Measurements from ENCODE around the gene ST6GALNAC5. TPM values are rescaled to one million over a fixed set of nuclear protein-coding genes. Genes with fewer than 3 reads are reported as not detected.
A peak's percentile ranks its signal among the peaks of the same experiment; 100 is the strongest.

The ST6GALNAC5 gene
- total RNA-seq, 2 experiments from 2014 or later: not detected

DNA sequence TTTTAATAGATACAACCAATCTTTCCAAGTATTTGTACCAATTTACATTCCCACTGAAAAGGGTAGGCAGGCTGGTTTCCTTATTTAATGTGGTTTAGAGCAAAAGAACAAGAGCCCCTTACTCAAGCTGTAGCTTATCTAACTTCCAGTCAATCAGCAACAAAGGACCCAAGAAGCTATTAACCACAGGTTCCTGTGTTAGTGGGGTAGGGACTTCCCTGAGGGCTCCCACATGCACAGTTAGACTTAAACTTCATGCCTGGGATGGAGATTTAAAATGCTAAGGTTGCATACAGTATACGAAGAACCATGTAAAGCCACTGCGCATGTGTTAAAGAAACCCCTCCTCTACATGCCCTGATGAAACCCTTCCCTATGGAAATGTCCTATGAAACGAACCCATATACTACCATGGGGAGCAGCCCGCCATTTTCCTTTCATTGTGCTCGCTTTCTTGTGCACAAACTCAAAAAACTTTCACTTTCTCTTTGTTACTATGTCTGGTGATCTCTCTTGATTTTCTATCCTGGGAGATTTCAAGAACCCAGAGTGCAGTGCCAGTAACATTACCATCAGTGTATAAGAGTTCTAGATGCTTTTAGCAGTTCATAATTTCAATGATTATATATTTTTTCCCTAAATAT, 23.3 kb upstream of the ST6GALNAC5 start:
- Mint-ChIP-seq H3K4me1 (peaks cover 2% of the 10 kb centered on the region), H3K4me3 (no peak overlapping the region), H3K27ac (no peak overlapping the region), H3K9me3 (ENCODE audit: low read depth) (no peaks in the 10 kb centered on the region), H3K27me3 (no peaks in the 10 kb centered on the region), H3K36me3 (no peaks in the 10 kb centered on the region)
- no peak for DNase-seq
- CTCF ChIA-PET: no interaction called here
- no peak for ATAC-seq

DNA sequence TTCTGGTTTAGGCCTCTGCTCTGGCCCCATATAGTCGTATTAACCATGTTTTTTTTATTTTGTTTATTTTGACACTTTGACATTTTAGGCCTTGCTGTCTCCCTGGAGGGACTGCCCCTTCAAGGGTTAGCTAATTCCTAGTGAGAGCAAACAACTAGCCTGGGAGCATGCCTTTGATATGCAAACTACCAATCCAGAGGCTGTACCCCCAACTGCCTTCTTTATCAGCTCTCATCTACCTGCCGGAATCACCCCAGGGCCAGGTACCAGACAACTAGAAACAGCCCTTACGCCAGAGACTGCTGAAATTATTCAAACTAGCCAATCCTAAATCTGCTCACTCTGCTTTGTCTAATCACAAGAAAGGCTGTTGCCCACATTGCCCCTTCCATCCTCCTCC, 13.0 kb upstream of the ST6GALNAC5 start:
- Mint-ChIP-seq H3K9me3 (ENCODE audit: low read depth) (no peaks in the 10 kb centered on the region), H3K4me3 (no peak overlapping the region), H3K27ac (no peak overlapping the region), H3K4me1 (no peaks in the 10 kb centered on the region), H3K27me3 (peaks cover 11% of the 10 kb centered on the region), H3K36me3 (no peaks in the 10 kb centered on the region)
- CTCF ChIA-PET: no interaction called here
- DNase-seq (no peak), ATAC-seq (no peak)

DNA sequence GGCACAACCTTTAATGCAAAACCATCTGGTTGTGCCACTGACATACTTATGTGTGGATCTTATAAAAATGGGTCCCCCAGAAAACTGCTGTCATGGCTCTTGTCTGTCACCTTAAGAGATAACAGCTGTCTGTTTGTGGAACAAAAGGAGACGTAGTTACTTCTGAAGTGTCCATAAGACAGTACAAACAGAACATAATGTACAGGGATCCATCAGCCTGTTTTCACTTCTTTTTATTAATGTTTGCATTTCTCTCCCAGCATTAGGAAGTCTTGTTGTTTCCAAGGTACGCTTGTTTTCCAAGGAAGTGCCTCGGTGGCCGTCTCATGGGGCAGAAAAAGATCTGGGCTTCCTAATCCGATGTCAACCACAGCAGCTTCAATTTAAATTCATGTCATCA, 11.2 kb upstream of the ST6GALNAC5 start:
- Mint-ChIP-seq H3K36me3 (no peaks in the 10 kb centered on the region), H3K4me1 (no peaks in the 10 kb centered on the region), H3K27me3 (peaks cover 11% of the 10 kb centered on the region), H3K4me3 (no peak overlapping the region), H3K27ac (no peak overlapping the region), H3K9me3 (ENCODE audit: low read depth) (peaks cover 2% of the 10 kb centered on the region)
- no peak for ATAC-seq
- CTCF ChIA-PET: no interaction called here
- DNase-seq: no peak

DNA sequence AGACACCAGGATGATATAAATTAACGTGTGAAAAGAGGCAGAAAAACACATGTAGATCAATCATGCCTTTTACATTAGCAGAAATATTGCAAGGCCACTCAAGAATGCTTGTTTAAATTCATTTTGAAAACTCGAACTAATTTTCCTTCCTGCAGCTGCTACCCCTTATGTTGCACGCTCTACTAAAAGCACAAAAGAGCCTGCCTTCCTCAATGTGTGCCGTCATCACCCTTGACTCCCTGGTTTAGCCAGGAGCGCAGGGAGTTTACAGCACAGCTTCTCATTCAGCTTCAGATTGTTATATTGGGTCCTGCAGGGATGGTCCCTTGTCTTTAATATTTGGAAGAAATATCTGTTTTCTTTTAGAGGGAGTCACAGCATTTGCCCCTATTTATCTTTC, 10.1 kb upstream of the ST6GALNAC5 start:
- Mint-ChIP-seq H3K36me3 (no peaks in the 10 kb centered on the region), H3K27ac (no peak overlapping the region), H3K9me3 (ENCODE audit: low read depth) (peaks cover 2% of the 10 kb centered on the region), H3K4me1 (no peaks in the 10 kb centered on the region), H3K4me3 (no peak overlapping the region), H3K27me3 (peaks cover 11% of the 10 kb centered on the region)
- ATAC-seq: no peak
- CTCF ChIA-PET: no interaction called here
- no peak for DNase-seq

DNA sequence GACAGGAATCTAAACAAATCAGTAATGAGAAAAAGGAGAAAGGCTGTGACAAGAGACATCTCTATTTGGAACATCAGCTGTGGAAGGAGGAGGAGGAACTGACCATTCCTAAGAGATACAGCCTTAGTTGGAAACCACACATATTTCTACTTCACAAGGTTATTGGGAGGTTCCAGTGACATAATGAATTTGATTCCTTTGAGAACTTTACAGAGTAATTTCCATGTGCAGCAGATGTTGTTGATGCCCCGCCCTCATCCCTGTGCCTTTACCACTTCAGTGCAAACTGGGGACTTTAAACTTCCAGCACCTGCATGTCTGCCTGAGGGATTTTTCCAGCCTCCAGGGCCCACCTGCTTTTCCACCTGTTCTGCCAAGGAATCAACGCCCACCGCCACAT, 9.3 kb upstream of the ST6GALNAC5 start:
- DNase-seq: no peak
- no peaks in the 10 kb centered on the region for H3K4me1 Mint-ChIP-seq

DNA sequence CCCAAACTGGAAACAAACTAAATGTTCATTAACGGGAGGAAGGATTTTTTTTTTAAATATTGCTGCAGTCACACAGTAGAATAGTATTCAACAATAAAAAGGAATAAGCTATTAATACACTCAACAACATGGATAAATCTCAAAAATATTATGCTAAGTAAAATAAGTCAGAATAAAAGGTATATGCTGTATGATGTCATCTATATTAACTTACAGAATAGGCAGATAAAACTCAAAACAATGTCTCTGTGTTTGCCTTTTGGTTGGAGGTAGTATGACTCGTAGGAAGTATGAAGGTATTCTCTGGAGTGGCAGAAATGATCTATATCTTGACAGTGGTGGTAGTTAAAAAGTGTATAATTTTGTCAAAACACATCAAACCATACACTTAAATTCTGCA, 6.1 kb upstream of the ST6GALNAC5 start:
- H3K36me3 Mint-ChIP-seq: no peaks in the 10 kb centered on the region
- CTCF ChIA-PET: no interaction called here
- H3K4me1 Mint-ChIP-seq: no peaks in the 10 kb centered on the region
- ATAC-seq (no peak), DNase-seq (no peak)
- H3K4me3 Mint-ChIP-seq: no peak overlapping the region
- peaks cover 2% of the 10 kb centered on the region for H3K9me3 Mint-ChIP-seq (ENCODE audit: low read depth)
- no peak overlapping the region for H3K27ac Mint-ChIP-seq
- peaks cover 28% of the 10 kb centered on the region for H3K27me3 Mint-ChIP-seq

More for the DNA sequence above, 9.3 kb upstream of the ST6GALNAC5 start:
- Mint-ChIP-seq H3K4me3 (no peak overlapping the region), H3K36me3 (no peaks in the 10 kb centered on the region), H3K27me3 (peaks cover 15% of the 10 kb centered on the region), H3K9me3 (ENCODE audit: low read depth) (peaks cover 2% of the 10 kb centered on the region), H3K27ac (no peak overlapping the region)
- no peak for ATAC-seq
- CTCF ChIA-PET: no interaction called here

DNA sequence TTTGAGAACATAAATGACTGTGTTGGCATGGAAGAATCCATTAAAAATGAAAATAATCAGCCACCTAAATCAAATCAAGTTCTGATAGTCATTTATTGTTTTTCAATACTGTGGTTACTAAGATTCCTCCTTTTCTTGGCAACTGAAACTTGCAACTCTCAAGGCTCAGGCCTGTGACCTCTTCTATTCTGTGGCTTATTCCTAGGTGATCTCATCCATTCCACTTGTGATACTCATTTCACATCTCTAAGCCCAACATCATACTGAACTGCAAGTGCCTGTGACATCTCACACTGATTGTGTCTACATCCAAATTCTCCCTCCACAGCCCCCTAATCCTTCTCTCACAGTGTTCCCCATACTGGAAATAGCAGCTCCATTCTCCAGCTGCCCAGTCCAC, 4.8 kb upstream of the ST6GALNAC5 start:
- Mint-ChIP-seq H3K4me1 (no peaks in the 10 kb centered on the region), H3K27me3 (peaks cover 34% of the 10 kb centered on the region), H3K9me3 (ENCODE audit: low read depth) (peaks cover 2% of the 10 kb centered on the region), H3K36me3 (no peaks in the 10 kb centered on the region), H3K27ac (no peak overlapping the region), H3K4me3 (no peak overlapping the region)
- ATAC-seq (no peak), DNase-seq (no peak)
- CTCF ChIA-PET: no interaction called here

DNA sequence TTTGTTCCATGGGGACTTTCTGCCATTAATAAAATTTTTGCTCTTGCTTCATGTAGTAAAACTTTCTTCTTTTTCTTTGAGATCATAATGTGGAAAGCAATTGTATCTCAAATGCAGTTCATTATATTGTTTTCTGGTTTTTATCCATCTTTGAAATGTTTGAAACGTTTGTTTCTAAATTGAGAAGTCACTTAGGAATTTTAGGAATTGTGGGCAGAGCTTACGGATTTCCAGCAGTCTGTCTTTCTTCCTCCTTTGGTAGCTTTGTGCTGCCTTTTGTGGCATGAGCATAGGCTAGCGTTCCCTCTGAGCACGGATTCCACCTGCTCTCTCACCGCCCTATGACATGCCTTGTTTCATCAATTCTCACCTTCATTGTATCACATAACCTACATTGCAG, 2.9 kb upstream of the ST6GALNAC5 start:
- H3K9me3 Mint-ChIP-seq (ENCODE audit: low read depth): peaks cover 2% of the 10 kb centered on the region
- peaks cover 2% of the 10 kb centered on the region for H3K4me1 Mint-ChIP-seq
- CTCF ChIA-PET: no interaction called here
- no peak overlapping the region for H3K27ac Mint-ChIP-seq
- no peak overlapping the region for H3K4me3 Mint-ChIP-seq
- DNase-seq: no peak
- ATAC-seq: no peak
- peaks cover 48% of the 10 kb centered on the region for H3K27me3 Mint-ChIP-seq
- H3K36me3 Mint-ChIP-seq: no peaks in the 10 kb centered on the region

DNA sequence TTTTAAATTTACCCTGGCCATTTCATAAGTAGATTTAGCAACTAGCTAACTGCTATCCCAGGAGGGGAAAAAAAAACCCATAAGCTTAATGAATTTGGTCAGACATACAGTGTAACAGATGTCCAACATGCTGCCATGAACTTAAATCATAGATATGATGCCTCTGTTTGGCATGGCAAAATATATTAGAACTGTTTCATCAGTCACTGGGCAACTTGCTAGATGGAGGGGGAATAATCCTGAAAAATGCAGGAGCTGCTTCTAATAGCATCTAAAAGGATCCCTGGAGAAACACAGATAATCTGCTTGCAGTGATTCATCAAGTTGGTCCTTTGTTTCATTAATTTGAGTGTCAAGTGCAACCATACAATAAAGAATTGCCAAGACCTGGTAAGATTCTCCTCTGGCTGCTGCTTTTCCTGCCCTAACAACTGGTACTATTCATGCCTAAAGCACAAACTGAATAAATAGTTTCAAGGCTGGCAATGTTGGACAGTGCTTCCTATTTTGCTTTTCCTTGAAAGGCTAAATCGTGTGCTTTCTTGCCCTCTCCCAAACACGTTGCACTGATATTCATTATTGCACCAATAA, 1.5 kb upstream of the ST6GALNAC5 start:
- CTCF ChIA-PET: no interaction called here
- Mint-ChIP-seq H3K27me3 (peaks cover 62% of the 10 kb centered on the region), H3K27ac (no peak overlapping the region), H3K4me1 (peaks cover 2% of the 10 kb centered on the region), H3K36me3 (no peaks in the 10 kb centered on the region), H3K4me3 (no peak overlapping the region), H3K9me3 (ENCODE audit: low read depth) (no peaks in the 10 kb centered on the region)
- DNase-seq: no peak
- ATAC-seq: no peak

DNA sequence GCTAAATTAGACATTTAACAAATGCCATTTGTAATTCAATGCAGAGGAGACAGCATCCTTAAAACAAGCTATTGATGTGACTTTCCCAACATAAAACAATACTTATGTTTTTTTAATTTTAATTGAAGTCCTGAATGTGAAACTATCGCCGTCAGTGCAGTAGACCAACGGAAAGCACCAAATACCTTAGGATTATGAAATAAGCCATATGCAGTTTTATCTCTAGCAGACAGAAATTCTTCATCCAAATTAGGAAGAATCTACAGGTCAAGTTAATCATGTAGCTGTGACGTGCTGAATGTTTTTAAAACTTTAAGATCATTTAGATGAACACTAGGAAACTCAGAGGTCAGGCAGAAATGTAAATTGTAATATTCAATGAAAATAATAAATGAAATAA, 714 bp upstream of the ST6GALNAC5 start:
- peaks cover 68% of the 10 kb centered on the region for H3K27me3 Mint-ChIP-seq
- H3K9me3 Mint-ChIP-seq (ENCODE audit: low read depth): no peaks in the 10 kb centered on the region
- H3K36me3 Mint-ChIP-seq: no peaks in the 10 kb centered on the region
- H3K4me1 Mint-ChIP-seq: peaks cover 2% of the 10 kb centered on the region
- no peak overlapping the region for H3K27ac Mint-ChIP-seq
- CTCF ChIA-PET: no interaction called here
- ATAC-seq: no peak
- H3K4me3 Mint-ChIP-seq: no peak overlapping the region
- DNase-seq: no peak

DNA sequence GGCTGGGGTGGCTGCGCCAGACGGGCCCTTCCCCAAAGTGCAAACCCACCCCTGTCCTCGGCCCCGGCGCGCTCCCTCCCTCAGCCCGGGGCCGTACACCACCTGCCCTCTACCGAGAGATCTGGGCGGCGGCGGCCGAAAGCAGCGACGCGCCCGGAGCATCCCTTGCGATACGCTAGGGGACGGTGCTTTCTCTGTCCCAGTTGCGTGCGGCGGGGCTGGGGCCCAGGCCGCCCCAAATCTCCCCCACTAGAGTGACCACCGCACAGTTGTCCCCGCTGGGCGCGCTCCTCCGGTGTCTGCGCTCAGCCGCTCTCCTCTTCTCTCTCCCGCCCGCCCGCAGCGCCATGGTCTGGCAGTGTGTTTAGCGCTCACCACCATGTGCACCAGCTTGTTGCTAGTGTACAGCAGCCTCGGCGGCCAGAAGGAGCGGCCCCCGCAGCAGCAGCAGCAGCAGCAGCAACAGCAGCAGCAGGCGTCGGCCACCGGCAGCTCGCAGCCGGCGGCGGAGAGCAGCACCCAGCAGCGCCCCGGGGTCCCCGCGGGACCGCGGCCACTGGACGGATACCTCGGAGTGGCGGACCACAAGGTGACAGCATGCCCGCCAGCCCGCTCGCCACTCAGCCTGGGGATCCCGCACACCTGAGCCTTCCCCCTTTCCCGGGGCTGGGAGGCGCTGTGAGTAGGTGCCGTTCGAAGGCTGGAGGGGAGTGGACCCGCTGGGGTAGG, 1.0 kb downstream of the ST6GALNAC5 start:
- DNase-seq: no peak
- peak; percentile 69 for ATAC-seq
- Mint-ChIP-seq H3K27me3 (peaks cover 70% of the 10 kb centered on the region), H3K27ac (no peak overlapping the region), H3K4me3 (peak overlapping the region; percentile 32), H3K36me3 (no peaks in the 10 kb centered on the region), H3K4me1 (peaks cover 2% of the 10 kb centered on the region), H3K9me3 (ENCODE audit: low read depth) (no peaks in the 10 kb centered on the region)
- CTCF ChIA-PET: interaction anchor here (0.7 kb wide), 1 partner anchor 499 kb away, joined by 3 read pairs; no protein-coding TSS in a partner anchor

DNA sequence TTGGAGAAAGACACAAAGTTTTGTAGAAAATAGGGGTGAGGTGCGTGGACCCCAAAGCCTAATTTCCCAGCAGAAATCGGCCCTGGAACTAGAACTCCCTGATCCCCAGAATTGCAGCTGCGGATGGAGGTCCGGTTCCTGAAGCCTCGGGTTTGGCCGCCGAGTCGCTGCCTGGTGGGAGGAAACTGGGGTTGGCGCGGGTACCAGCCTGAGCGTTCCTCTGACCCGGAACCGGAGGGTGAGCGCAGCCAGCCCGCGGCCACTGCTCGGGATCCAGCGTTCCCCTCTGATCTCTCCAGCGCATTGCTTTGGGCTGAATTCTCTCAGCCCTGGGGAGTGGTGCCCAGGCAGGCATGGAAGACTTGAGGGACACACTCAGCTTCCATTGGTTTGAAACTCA, 1.6 kb downstream of the ST6GALNAC5 start:
- H3K36me3 Mint-ChIP-seq: no peaks in the 10 kb centered on the region

DNA sequence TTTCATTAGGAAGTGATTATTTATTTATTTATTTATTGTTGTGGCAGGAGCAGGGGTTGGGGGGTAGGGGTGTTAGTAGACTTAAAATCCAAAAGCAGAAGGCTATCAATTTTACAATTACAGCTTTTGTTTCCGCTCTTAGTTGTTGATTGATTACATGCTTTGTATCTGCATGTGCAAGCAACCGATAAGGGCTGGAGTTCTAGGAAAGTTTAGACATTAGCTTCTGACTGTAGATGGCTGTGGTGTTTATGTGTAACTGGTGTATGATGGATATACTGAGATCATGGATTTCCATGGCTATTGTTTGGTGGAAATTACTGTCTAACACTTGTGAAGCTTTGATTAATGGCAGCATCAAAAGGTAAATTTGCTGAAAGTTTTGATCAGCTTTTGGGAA, 2.8 kb downstream of the ST6GALNAC5 start:
- DNase-seq (no peak), ATAC-seq (no peak)
- Mint-ChIP-seq H3K4me1 (peaks cover 2% of the 10 kb centered on the region), H3K4me3 (no peak overlapping the region), H3K27me3 (peaks cover 68% of the 10 kb centered on the region), H3K9me3 (ENCODE audit: low read depth) (no peaks in the 10 kb centered on the region), H3K27ac (no peak overlapping the region), H3K36me3 (no peaks in the 10 kb centered on the region)
- CTCF ChIA-PET: no interaction called here

More for the DNA sequence above, 1.6 kb downstream of the ST6GALNAC5 start:
- DNase-seq (no peak), ATAC-seq (no peak)
- Mint-ChIP-seq H3K27me3 (peaks cover 70% of the 10 kb centered on the region), H3K4me3 (no peak overlapping the region), H3K9me3 (ENCODE audit: low read depth) (no peaks in the 10 kb centered on the region), H3K4me1 (peaks cover 2% of the 10 kb centered on the region), H3K27ac (no peak overlapping the region)
- CTCF ChIA-PET: no interaction called here

DNA sequence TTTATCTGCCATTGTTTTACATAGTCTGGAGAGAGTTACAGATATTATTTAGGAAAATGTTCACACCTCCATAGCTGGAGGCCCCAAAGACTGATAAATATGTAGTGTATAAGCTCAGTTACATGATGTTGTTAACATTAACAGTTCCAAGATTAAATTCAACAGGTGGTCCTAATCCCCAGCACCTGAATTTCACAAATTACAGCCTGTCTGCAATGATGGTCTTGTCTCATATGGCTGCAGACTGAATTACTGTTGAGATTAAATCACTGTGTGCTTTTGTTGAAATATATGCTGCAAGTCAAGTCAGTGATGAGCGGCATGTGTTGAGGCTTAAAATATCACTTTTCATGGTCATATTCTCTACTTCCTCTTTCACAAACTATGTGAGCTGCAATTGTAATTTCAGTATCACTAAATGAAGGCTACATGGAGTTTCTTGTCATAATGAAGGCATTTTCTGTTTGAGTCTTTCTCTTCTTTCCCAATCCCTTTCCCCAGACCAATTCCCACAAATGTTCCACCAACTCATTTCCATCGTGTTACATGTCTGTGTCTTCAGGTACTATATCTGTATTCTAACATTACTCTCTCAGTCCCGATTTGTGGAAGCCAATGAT, 4.2 kb downstream of the ST6GALNAC5 start:
- H3K4me3 Mint-ChIP-seq: no peak overlapping the region

More for the DNA sequence above, 4.2 kb downstream of the ST6GALNAC5 start:
- Mint-ChIP-seq H3K36me3 (no peaks in the 10 kb centered on the region), H3K4me1 (peaks cover 2% of the 10 kb centered on the region), H3K27me3 (peaks cover 54% of the 10 kb centered on the region), H3K9me3 (ENCODE audit: low read depth) (no peaks in the 10 kb centered on the region), H3K27ac (no peak overlapping the region)
- DNase-seq (no peak), ATAC-seq (no peak)
- CTCF ChIA-PET: no interaction called here

Data from activated CD8-positive, alpha-beta memory T cell treated with anti-CD3 and anti-CD28 coated beads, Interleukin-2, amount 10 ng/mL, durations not matched to agents 7 days and 5 days (primary cell).